ENCODE measurements around the gene POGZ.

POGZ gene

DNA sequence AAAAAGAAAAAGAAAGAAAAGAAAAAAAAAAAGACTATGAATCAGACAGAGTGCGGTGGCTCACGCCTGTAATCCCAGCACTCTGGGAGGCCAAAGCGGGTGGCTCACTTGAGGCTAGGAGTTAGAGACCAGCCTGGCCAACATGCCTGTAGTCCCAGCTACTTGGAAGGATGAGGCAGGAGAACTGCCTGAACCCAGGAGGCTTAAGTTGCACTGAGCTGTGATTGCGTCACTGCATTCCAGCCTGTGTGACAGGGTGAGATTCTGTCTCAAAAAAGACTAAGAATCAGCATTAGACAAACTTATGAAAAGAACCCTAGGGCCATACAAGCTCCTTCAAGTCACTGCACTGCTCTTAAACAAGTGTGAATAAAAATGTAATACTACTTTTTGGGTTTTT lies 43.1 kb downstream of the POGZ start:
- Histone ChIP-seq H3K4me1 (ENCODE audit: insufficient read depth, low read length, severe bottlenecking) (no peaks in the 10 kb centered on the region), H3K9me3 (ENCODE audit: low read length) (no peaks in the 10 kb centered on the region), H3K9ac (ENCODE audit: low read length) (no peak overlapping the region), H3K27ac (ENCODE audit: low read depth, low read length, poor library complexity, severe bottlenecking) (no peak overlapping the region), H3K36me3 (ENCODE audit: insufficient read depth, low read length) (peaks cover 70% of the 10 kb centered on the region), H3F3A (ENCODE audit: insufficient read depth, low read length) (no peaks in the 10 kb centered on the region), H3K9me2 (ENCODE audit: low read depth, low read length) (no peaks in the 10 kb centered on the region), H3K27me3 (ENCODE audit: insufficient read depth, low read length) (no peaks in the 10 kb centered on the region), H2AFZ (ENCODE audit: low read length) (no peak overlapping the region), H3K4me3 (ENCODE audit: low read depth, low read length, poor library complexity, severe bottlenecking) (no peak overlapping the region), H3K4me2 (ENCODE audit: low read length) (no peak overlapping the region), H3K79me2 (ENCODE audit: insufficient read depth, low read length) (no peaks in the 10 kb centered on the region), H4K20me1 (ENCODE audit: insufficient read depth, low read length) (no peaks in the 10 kb centered on the region)
- TF ChIP-seq EZH2 (IDR thresholded peaks at IDR 0.05; ENCODE audit: borderline replicate concordance, low read length), result no peak
- TF ChIP-seq, protein P1, sequence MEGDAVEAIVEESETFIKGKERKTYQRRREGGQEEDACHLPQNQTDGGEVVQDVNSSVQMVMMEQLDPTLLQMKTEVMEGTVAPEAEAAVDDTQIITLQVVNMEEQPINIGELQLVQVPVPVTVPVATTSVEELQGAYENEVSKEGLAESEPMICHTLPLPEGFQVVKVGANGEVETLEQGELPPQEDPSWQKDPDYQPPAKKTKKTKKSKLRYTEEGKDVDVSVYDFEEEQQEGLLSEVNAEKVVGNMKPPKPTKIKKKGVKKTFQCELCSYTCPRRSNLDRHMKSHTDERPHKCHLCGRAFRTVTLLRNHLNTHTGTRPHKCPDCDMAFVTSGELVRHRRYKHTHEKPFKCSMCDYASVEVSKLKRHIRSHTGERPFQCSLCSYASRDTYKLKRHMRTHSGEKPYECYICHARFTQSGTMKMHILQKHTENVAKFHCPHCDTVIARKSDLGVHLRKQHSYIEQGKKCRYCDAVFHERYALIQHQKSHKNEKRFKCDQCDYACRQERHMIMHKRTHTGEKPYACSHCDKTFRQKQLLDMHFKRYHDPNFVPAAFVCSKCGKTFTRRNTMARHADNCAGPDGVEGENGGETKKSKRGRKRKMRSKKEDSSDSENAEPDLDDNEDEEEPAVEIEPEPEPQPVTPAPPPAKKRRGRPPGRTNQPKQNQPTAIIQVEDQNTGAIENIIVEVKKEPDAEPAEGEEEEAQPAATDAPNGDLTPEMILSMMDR (IDR thresholded peaks at IDR 0.05; ENCODE audit: low read length), result no peak

DNA sequence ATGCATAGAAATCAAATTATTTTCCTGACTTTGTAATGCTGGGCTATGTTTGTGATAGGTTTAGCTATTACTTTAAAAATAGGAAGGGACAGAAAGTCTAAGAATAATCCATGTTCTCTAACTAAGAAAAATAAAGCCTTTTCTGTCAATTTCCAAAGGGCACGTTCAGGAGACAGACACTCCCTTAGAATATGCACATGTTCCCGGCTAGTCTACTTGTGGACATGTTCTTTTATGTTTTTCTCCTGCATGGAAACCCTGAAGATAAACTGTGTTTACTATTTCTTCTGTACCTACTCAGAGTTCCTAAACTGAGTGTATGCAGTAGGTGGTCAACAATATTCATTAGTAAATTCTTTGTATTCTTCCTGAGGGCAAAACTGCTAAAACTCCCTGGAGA lies 47.4 kb downstream of the POGZ start:
- H3K9me2 ChIP-seq (ENCODE audit: low read depth, low read length), result no peaks in the 10 kb centered on the region
- no peaks in the 10 kb centered on the region for H3F3A ChIP-seq (ENCODE audit: insufficient read depth, low read length)
- no peaks in the 10 kb centered on the region for H3K79me2 ChIP-seq (ENCODE audit: insufficient read depth, low read length)
- TF ChIP-seq, protein P1 (IDR thresholded peaks at IDR 0.05; ENCODE audit: low read length), result no peak
- no peak overlapping the region for H3K27ac ChIP-seq (ENCODE audit: low read depth, low read length, poor library complexity, severe bottlenecking)
- H3K36me3 ChIP-seq (ENCODE audit: insufficient read depth, low read length), result peaks cover 91% of the 10 kb centered on the region
- H3K4me1 ChIP-seq (ENCODE audit: insufficient read depth, low read length, severe bottlenecking), result no peaks in the 10 kb centered on the region
- no peaks in the 10 kb centered on the region for H3K9me3 ChIP-seq (ENCODE audit: low read length)
- no peak overlapping the region for H3K4me3 ChIP-seq (ENCODE audit: low read depth, low read length, poor library complexity, severe bottlenecking)
- H3K27me3 ChIP-seq (ENCODE audit: insufficient read depth, low read length), result no peaks in the 10 kb centered on the region
- no peaks in the 10 kb centered on the region for H4K20me1 ChIP-seq (ENCODE audit: insufficient read depth, low read length)
- no peak overlapping the region for H3K9ac ChIP-seq (ENCODE audit: low read length)
- H3K4me2 ChIP-seq (ENCODE audit: low read length), result no peak overlapping the region
- H2AFZ ChIP-seq (ENCODE audit: low read length), result no peak overlapping the region

DNA sequence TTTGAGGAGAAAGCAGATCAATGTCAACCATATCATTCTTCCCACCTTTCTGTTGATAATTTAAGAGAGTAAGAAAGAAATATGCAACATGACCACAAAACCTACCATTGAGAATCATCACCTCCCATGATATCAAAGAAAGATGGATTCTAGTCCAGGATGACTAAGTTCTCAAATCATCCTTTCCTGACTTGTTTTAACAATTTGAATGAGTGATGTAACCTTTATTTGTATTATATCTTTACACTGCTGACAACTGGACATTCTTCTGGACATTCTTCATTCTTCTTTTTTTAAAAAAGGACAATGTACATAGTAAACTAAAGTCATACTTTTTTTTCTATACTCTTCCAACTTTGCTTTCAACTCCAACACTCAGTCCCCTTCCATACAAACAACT lies 50.4 kb downstream of the POGZ start:
- Histone ChIP-seq H3K9me3 (ENCODE audit: low read length) (no peaks in the 10 kb centered on the region), H3K4me1 (ENCODE audit: insufficient read depth, low read length, severe bottlenecking) (no peaks in the 10 kb centered on the region), H4K20me1 (ENCODE audit: insufficient read depth, low read length) (no peaks in the 10 kb centered on the region), H3K4me2 (ENCODE audit: low read length) (no peak overlapping the region), H3F3A (ENCODE audit: insufficient read depth, low read length) (no peaks in the 10 kb centered on the region), H3K4me3 (ENCODE audit: low read depth, low read length, poor library complexity, severe bottlenecking) (no peak overlapping the region), H3K9me2 (ENCODE audit: low read depth, low read length) (no peaks in the 10 kb centered on the region), H3K27me3 (ENCODE audit: insufficient read depth, low read length) (no peaks in the 10 kb centered on the region), H3K27ac (ENCODE audit: low read depth, low read length, poor library complexity, severe bottlenecking) (no peak overlapping the region), H3K79me2 (ENCODE audit: insufficient read depth, low read length) (no peaks in the 10 kb centered on the region), H3K9ac (ENCODE audit: low read length) (no peak overlapping the region), H2AFZ (ENCODE audit: low read length) (no peak overlapping the region), H3K36me3 (ENCODE audit: insufficient read depth, low read length) (peaks cover 89% of the 10 kb centered on the region)
- TF ChIP-seq EZH2 (IDR thresholded peaks at IDR 0.05; ENCODE audit: borderline replicate concordance, low read length), result no peak
- TF ChIP-seq, protein P1 (IDR thresholded peaks at IDR 0.05; ENCODE audit: low read length), result no peak
